NT2/D1 (cell line): ENCODE data around the gene COL9A1.
"Not testable (repeated sequence)": the region's sequence is repeated elsewhere in the genome, so short reads cannot be mapped to it uniquely, and the experiment has no call there.

Experiments
- DNase-seq: peaks from one replicate; pipeline ENCODE4 v3.0.0-alpha.2; 2011; ENCODE audit warnings: low read depth, low spot score
- H3K27me3 ChIP-seq: 2 replicates; pipeline ENCODE4 v1.6.0; 2011; ENCODE audit warnings: mild to moderate bottlenecking; ENCODE audit not compliant: insufficient read length, insufficient read depth
- H3K36me3 ChIP-seq: 2 replicates; pipeline ENCODE4 v1.6.1; 2011; ENCODE audit warnings: mild to moderate bottlenecking, low read length, mixed read lengths; ENCODE audit not compliant: insufficient read depth, insufficient read length
- H3K4me1 ChIP-seq: 2 replicates; pipeline ENCODE4 v1.5.1; 2011; ENCODE audit not compliant: insufficient read depth, insufficient read length
- H3K4me3 ChIP-seq: 2 replicates; pipeline ENCODE4 v1.5.1; 2011; ENCODE audit warnings: low read depth; ENCODE audit not compliant: insufficient read length
- H3K9ac ChIP-seq: 2 replicates; pipeline ENCODE4 v1.6.0; 2011; ENCODE audit warnings: low read depth; ENCODE audit not compliant: insufficient read length
- H3K9me3 ChIP-seq: 2 replicates; pipeline ENCODE4 v1.5.1; 2011; ENCODE audit warnings: mild to moderate bottlenecking, low read length; ENCODE audit not compliant: insufficient read depth
- SUZ12 ChIP-seq: IDR thresholded peaks from 2 replicates; pipeline ENCODE4 v1.6.1; 2011; ENCODE audit not compliant: insufficient read length, insufficient read depth; ENCODE audit errors: extremely low read depth
- YY1 ChIP-seq: IDR thresholded peaks from 2 replicates; pipeline ENCODE4 v1.6.1; 2011; ENCODE audit not compliant: insufficient read length, insufficient read depth
- ZNF274 ChIP-seq: IDR thresholded peaks from 2 replicates; pipeline ENCODE4 v1.6.1; 2011; ENCODE audit warnings: mild to moderate bottlenecking, low read depth, low read length

Gene COL9A1

GRCh38 chr6:70303034-70303525 is at the start of gene COL9A1:
Gene COL9A1 (minus strand): TSS chr6:70303084. CDS start chr6:70302924, 160 bp downstream.
- DNase-seq: no peak
- Histone ChIP-seq H3K4me3 (no peak within 1 kb of the TSS), H3K9me3 (no peaks in the 10 kb centered on the region), H3K27me3 (no peaks in the 10 kb centered on the region), H3K36me3 (no peaks in the 10 kb centered on the region), H3K4me1 (no peaks in the 10 kb centered on the region), H3K9ac (no peak within 1 kb of the TSS)
- TF ChIP-seq SUZ12 (no peak), ZNF274 (no peak), YY1 (no peak)

GRCh38 chr6:70351461-70351860 is 48.6 kb upstream of the COL9A1 start:
- H3K27me3 ChIP-seq: no peaks in the 10 kb centered on the region
- H3K4me1 ChIP-seq: no peaks in the 10 kb centered on the region
- H3K4me3 ChIP-seq: no peak overlapping the region
- H3K36me3 ChIP-seq: no peaks in the 10 kb centered on the region
- no peaks in the 10 kb centered on the region; the same call in 1 of the 2 replicates for H3K9me3 ChIP-seq
- no peak for DNase-seq
- H3K9ac ChIP-seq: no peak overlapping the region
- TF ChIP-seq ZNF274 (no peak), SUZ12 (no peak), YY1 (no peak)

GRCh38 chr6:70345619-70346018 is 42.7 kb upstream of the COL9A1 start:
- no peak for DNase-seq
- no peak overlapping the region for H3K4me3 ChIP-seq
- H3K4me1 ChIP-seq: no peaks in the 10 kb centered on the region
- H3K36me3 ChIP-seq: no peaks in the 10 kb centered on the region
- H3K27me3 ChIP-seq: no peaks in the 10 kb centered on the region
- TF ChIP-seq SUZ12 (no peak), YY1 (no peak), ZNF274 (no peak)
- no peaks in the 10 kb centered on the region; the same call in 1 of the 2 replicates for H3K9me3 ChIP-seq
- no peak overlapping the region for H3K9ac ChIP-seq

- Histone ChIP-seq H3K4me3 (no peak overlapping the region), H3K9me3 (no peaks in the 10 kb centered on the region; the same call in 1 of the 2 replicates)
- no peak for TF ChIP-seq ZNF274
- no peak for TF ChIP-seq SUZ12
- no peak for TF ChIP-seq YY1
Observed at GRCh38 chr6:70343313-70343712, 40.4 kb upstream of the COL9A1 start.

GRCh38 chr6:70339810-70340209 is 36.9 kb upstream of the COL9A1 start:
- H3K27me3 ChIP-seq, H3K4me1 ChIP-seq, H3K9ac ChIP-seq, H3K36me3 ChIP-seq, DNase-seq, H3K9me3 ChIP-seq, H3K4me3 ChIP-seq: not testable (repeated sequence)

More at GRCh38 chr6:70343313-70343712, 40.4 kb upstream of the COL9A1 start:
- Histone ChIP-seq H3K27me3 (no peaks in the 10 kb centered on the region), H3K4me1 (no peaks in the 10 kb centered on the region), H3K9ac (no peak overlapping the region), H3K36me3 (no peaks in the 10 kb centered on the region)
- no peak for DNase-seq

- Histone ChIP-seq H3K9me3 (no peaks in the 10 kb centered on the region), H3K4me1 (no peaks in the 10 kb centered on the region), H3K4me3 (no peak overlapping the region), H3K27me3 (no peaks in the 10 kb centered on the region), H3K36me3 (no peaks in the 10 kb centered on the region), H3K9ac (no peak overlapping the region)
- no peak for DNase-seq
- TF ChIP-seq YY1 (no peak), ZNF274 (no peak), SUZ12 (no peak)
Observed at GRCh38 chr6:70338775-70339174, 35.9 kb upstream of the COL9A1 start.

GRCh38 chr6:70337743-70338105 is 34.8 kb upstream of the COL9A1 start:
- Histone ChIP-seq H3K27me3 (no peaks in the 10 kb centered on the region), H3K9ac (no peak overlapping the region), H3K36me3 (no peaks in the 10 kb centered on the region), H3K9me3 (no peaks in the 10 kb centered on the region), H3K4me1 (no peaks in the 10 kb centered on the region), H3K4me3 (no peak overlapping the region)
- TF ChIP-seq YY1: no peak
- no peak for TF ChIP-seq SUZ12
- TF ChIP-seq ZNF274: no peak
- no peak for DNase-seq
